ENCODE results near the gene TNRC6C.

GRCh38 chr17:78082988-78083387, 124.5 kb downstream of the TNRC6C start:
- TF ChIP-seq CTCF (IDR thresholded peaks at IDR 0.05 in 4 of 5, conservative IDR thresholded peaks at IDR 0.05 in 1 of 5) (no peak), POLR2A (IDR thresholded peaks at IDR 0.05) (no peak)
